DOHH2 (cell line): ENCODE measurements around the gene SLC7A7.
A peak's percentile ranks its signal among the peaks of the same experiment; 100 is the strongest.

Experiments used
- H3F3A ChIP-seq: fragments of 200-600 bp; sonication (generic), shearing (Covaris generic); 2 replicates; pipeline ENCODE4 v1.6.0; 2016; ENCODE audit warnings: antibody characterized with exemption, mild to moderate bottlenecking; ENCODE audit not compliant: control insufficient read depth, insufficient read depth
- H3K27ac ChIP-seq: fragments of 200-600 bp; sonication (generic); 2 replicates; pipeline ENCODE4 v1.5.1; 2014; ENCODE audit warnings: low read depth, mild to moderate bottlenecking, low read length, moderate library complexity
- H3K27me3 ChIP-seq: fragments of 200-600 bp; sonication (generic); 2 replicates; pipeline ENCODE4 v1.6.1; 2014; ENCODE audit warnings: mild to moderate bottlenecking, low read length, mixed read lengths; ENCODE audit not compliant: control insufficient read depth
- H3K36me3 ChIP-seq: fragments of 200-600 bp; sonication (generic); 2 replicates; pipeline ENCODE4 v1.6.1; 2014; ENCODE audit warnings: mild to moderate bottlenecking, low read length, moderate library complexity, mixed read lengths; ENCODE audit not compliant: control insufficient read depth
- H3K4me1 ChIP-seq: fragments of 200-600 bp; sonication (generic); 2 replicates; pipeline ENCODE4 v1.6.1; 2014; ENCODE audit warnings: mild to moderate bottlenecking, low read length, mixed read lengths; ENCODE audit not compliant: control insufficient read depth
- H3K4me2 ChIP-seq: fragments of 200-600 bp; sonication (generic); 2 replicates; pipeline ENCODE4 v1.6.0; 2014; ENCODE audit warnings: mild to moderate bottlenecking, low read length, moderate library complexity
- H3K4me3 ChIP-seq: fragments of 200-600 bp; sonication (generic); 2 replicates; pipeline ENCODE4 v1.5.1; 2014; ENCODE audit warnings: mild to moderate bottlenecking, low read length, mixed read lengths
- H3K79me2 ChIP-seq: fragments of 200-600 bp; sonication (generic); 2 replicates; pipeline ENCODE4 v1.6.1; 2014; ENCODE audit warnings: mild to moderate bottlenecking, low read length, mixed read lengths; ENCODE audit not compliant: control insufficient read depth
- H3K9me2 ChIP-seq: fragments of 200-600 bp; sonication (generic); replicated peaks from 2 replicates; pipeline ENCODE4 v1.6.1; 2014; ENCODE audit warnings: mild to moderate bottlenecking, low read length, mixed read lengths; ENCODE audit not compliant: control insufficient read depth
- H3K9me3 ChIP-seq: fragments of 200-600 bp; sonication (generic); 2 replicates; pipeline ENCODE4 v1.6.1; 2014; ENCODE audit warnings: antibody characterized with exemption, low read length, mixed read lengths; ENCODE audit not compliant: control insufficient read depth, insufficient read depth
- H4K20me1 ChIP-seq: fragments of 200-600 bp; sonication (generic); 2 replicates; pipeline ENCODE4 v1.6.0; 2014; ENCODE audit warnings: low read depth, mild to moderate bottlenecking, antibody characterized with exemption, low read length, moderate library complexity; ENCODE audit not compliant: control insufficient read depth, insufficient read depth
- CTCF ChIP-seq: fragments of 200-600 bp; sonication (generic); IDR thresholded peaks from one replicate; pipeline ENCODE4 v1.5.1; 2014; ENCODE audit warnings: antibody characterized with exemption, mild to moderate bottlenecking, low read depth, low read length; ENCODE audit not compliant: poor library complexity, severe bottlenecking
- EZH2phosphoT487 ChIP-seq: fragments of 200-600 bp; sonication (generic); IDR thresholded peaks from 2 replicates; pipeline ENCODE4 v1.6.1; 2017; ENCODE audit warnings: borderline replicate concordance, mild to moderate bottlenecking, antibody characterized with exemption, low read length, moderate library complexity, mixed read lengths

Gene SLC7A7

GRCh38 chr14:22814373-22814772 lies 862 bp downstream of the SLC7A7 start:
- Histone ChIP-seq H3F3A (peaks cover 40% of the 10 kb centered on the region), H3K4me1 (peaks cover 82% of the 10 kb centered on the region), H3K9me2 (no peaks in the 10 kb centered on the region), H4K20me1 (no peaks in the 10 kb centered on the region), H3K79me2 (peaks cover 64% of the 10 kb centered on the region), H3K27ac (peak overlapping the region; percentile 100), H3K9me3 (no peaks in the 10 kb centered on the region), H3K4me3 (peak overlapping the region; percentile 97), H3K36me3 (peaks cover 35% of the 10 kb centered on the region), H3K27me3 (no peaks in the 10 kb centered on the region), H3K4me2 (peak overlapping the region; percentile 97)
- TF ChIP-seq EZH2phosphoT487 (no peak), CTCF (peak; percentile 51)

- Histone ChIP-seq H3K4me3 (peak overlapping the region; percentile 97), H3K27ac (peak overlapping the region; percentile 100)
Observed at GRCh38 chr14:22813145-22813544, 2.1 kb downstream of the SLC7A7 start.

GRCh38 chr14:22812744-22813143 lies 2.5 kb downstream of the SLC7A7 start:
- TF ChIP-seq CTCF = peak; percentile 57
- no peak for TF ChIP-seq EZH2phosphoT487
- H3K27ac ChIP-seq = peak overlapping the region; percentile 100
- H3K9me3 ChIP-seq = no peaks in the 10 kb centered on the region
- H3K4me3 ChIP-seq = peak overlapping the region; percentile 97
- H3K79me2 ChIP-seq = peaks cover 77% of the 10 kb centered on the region
- peaks cover 48% of the 10 kb centered on the region for H3F3A ChIP-seq
- peaks cover 82% of the 10 kb centered on the region for H3K4me1 ChIP-seq
- peak overlapping the region; percentile 97 for H3K4me2 ChIP-seq
- H3K9me2 ChIP-seq = no peaks in the 10 kb centered on the region
- H4K20me1 ChIP-seq = no peaks in the 10 kb centered on the region
- no peaks in the 10 kb centered on the region for H3K27me3 ChIP-seq
- peaks cover 42% of the 10 kb centered on the region for H3K36me3 ChIP-seq

More at GRCh38 chr14:22813145-22813544, 2.1 kb downstream of the SLC7A7 start:
- Histone ChIP-seq H3K27me3 (no peaks in the 10 kb centered on the region), H3K4me2 (peak overlapping the region; percentile 97), H3K9me3 (no peaks in the 10 kb centered on the region), H3K9me2 (no peaks in the 10 kb centered on the region), H3K79me2 (peaks cover 74% of the 10 kb centered on the region), H4K20me1 (no peaks in the 10 kb centered on the region), H3K36me3 (peaks cover 42% of the 10 kb centered on the region), H3K4me1 (peaks cover 82% of the 10 kb centered on the region), H3F3A (peaks cover 49% of the 10 kb centered on the region)
- TF ChIP-seq CTCF (no peak), EZH2phosphoT487 (no peak)

- Histone ChIP-seq H3K79me2 (peaks cover 87% of the 10 kb centered on the region), H3F3A (peaks cover 52% of the 10 kb centered on the region), H3K36me3 (peaks cover 45% of the 10 kb centered on the region), H3K4me3 (peak overlapping the region; percentile 97), H3K4me2 (peak overlapping the region; percentile 97), H4K20me1 (no peaks in the 10 kb centered on the region), H3K27ac (peak overlapping the region; percentile 100), H3K27me3 (no peaks in the 10 kb centered on the region), H3K9me2 (no peaks in the 10 kb centered on the region), H3K9me3 (no peaks in the 10 kb centered on the region), H3K4me1 (peaks cover 86% of the 10 kb centered on the region)
- TF ChIP-seq CTCF (no peak), EZH2phosphoT487 (no peak)
Observed at GRCh38 chr14:22811722-22812121, 3.5 kb downstream of the SLC7A7 start.
